Amniotic epithelial cell (primary cell): ENCODE measurements around the gene C12orf76.

ENCODE experiments used
- DNase-seq: peaks from one replicate; pipeline ENCODE4 v3.0.0-alpha.2; 2010; ENCODE audit warnings: low read depth

The C12orf76 gene

GRCh38 chr12:109994401-109995175, 53.7 kb downstream of the C12orf76 start:
- no peak for DNase-seq

GRCh38 chr12:109993091-109993490, 55.2 kb downstream of the C12orf76 start:
- DNase-seq: no peak

DNA sequence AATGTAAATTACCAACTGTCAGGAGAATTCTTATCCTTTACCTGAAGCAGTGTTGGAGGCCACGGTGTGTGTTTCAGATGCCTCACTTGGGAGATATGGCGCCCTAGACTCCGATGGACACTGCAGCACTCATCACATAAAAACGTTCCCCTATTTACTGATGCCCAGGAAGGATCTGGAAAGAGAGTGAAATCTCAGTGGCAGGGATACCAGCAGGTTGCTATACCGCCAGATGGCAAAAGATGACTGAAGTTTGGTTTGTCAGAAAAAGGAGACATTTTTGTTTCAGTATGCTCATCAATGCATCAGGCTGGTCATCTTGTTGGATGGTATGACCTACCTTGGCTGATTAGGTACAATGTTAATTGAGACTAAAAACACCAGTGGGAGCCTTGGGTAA, 56.7 kb downstream of the C12orf76 start:
- no peak for DNase-seq
